DMS53 treated with DMSO at 0.1 percent for 48 hours (cell line): ENCODE data around the gene A3GALT2.
A peak's percentile ranks its signal among the peaks of the same experiment; 100 is the strongest.

Experiments
- DNase-seq: peaks from one replicate; lab custom pipeline; 2025; ENCODE audit not compliant: unreplicated experiment; lab: John Stamatoyannopoulos, UW

A3GALT2 gene

DNA sequence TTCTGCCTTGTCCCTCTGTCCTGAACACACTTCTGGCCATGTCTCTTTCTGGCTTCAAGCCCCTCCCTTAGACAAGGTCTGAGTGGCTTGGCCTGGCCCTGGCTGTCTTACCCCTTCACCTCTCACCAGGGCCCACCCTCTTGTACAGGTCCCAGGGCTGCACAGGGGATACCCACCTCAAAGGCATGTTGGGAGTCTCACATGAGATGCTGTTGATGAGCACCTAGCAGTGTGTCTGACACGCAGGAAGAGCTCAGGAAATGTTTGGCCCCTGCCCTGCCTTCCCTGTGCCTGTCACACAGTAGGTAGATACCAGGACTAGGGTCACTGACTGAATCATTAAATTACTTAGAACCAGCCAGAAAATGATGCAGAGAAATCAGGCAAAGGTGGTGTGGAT, 48.0 kb downstream of the A3GALT2 start:
- no peak for DNase-seq

DNA sequence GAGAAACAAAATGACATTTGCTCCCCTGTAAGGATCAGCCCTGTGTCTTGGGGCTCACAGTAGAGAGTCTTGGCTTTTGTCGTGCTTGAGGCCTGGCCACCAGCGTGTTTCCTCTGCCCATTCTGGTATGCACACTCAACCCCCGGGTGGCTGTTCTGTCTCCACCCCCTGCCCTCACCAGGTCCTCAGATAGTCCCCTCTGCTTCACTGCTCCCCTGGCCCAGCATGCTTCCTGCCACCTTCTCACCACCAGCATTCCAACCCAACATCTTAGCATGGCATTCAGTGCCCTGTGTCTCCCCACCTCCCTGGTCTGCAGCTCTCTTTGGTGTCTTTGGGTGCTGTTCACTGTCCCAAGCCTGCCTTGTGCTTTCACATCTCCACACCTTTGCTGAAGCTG, 48.4 kb downstream of the A3GALT2 start:
- no peak for DNase-seq

DNA sequence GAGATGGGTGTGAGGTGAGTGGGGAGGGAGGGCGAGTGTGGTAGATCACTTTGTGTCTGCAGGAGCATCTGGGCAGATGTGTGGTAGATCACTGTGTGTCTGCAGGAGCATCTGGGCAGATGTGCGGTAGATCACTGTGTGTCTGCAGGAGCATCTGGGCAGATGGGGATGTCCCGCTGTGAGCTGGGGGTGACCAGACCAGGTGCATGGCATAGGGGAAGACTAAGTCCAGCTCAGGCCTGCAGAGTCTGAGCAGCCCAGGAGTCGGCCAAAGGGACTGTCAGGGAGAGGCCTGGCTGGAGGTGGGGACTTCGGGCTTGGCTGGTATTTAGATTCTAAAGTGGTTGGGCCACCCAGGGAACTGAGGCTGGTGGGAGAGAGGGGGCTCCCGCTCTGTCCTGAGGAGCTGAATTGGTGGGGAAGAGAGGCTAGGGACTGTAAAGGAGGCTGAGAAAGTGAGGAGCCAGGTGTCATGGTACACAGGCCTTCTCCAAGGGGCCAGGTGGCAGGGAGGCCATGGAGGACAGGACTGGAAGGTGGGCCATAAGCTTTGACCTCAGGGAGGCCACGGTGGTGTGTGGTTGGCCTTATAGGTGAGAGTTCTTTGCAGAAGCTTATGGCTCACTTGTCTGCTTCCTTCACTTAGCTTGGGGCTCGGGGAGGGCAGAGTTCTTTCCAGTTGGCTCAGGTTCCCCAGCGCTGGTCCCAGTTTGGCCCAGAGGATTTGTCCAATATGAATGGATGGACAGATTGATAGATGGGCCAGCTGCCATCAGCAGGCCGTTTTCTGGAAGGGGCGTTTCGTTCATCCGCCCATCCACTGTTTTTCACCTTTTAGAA, 49.0 kb downstream of the A3GALT2 start:
- no peak for DNase-seq

DNA sequence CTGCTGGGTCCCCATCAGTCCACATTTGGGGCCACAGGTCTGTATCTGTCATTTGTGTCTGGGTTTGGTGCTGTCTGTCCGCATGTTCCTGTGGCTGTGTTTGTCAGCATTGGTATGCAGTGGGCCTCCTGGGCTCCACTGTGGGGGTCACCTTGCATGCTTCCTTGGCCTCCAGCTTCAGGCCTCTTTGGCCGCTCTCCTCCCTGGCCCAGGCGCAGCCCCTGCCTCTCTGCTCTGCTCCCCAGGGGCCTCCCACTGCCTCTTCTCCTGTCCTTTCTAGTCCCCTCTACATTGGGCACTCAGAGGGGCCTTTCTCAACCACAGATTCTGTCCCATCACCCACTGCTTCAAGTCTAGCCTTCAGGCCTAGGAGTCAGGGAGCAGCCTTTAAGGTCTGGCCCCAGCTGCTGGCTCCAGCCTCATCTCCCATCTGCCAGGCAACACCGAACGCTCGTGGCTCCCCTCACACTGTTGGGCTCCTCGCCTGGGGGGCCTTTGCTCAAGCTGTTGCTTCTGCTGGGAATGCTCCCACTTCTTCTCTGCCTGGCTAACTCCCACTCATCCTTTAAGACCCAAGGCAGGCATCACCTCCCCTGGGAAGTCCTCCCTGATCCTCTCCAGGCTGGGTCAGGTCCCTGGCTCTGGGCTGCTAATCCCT, 50.0 kb downstream of the A3GALT2 start:
- no peak for DNase-seq

DNA sequence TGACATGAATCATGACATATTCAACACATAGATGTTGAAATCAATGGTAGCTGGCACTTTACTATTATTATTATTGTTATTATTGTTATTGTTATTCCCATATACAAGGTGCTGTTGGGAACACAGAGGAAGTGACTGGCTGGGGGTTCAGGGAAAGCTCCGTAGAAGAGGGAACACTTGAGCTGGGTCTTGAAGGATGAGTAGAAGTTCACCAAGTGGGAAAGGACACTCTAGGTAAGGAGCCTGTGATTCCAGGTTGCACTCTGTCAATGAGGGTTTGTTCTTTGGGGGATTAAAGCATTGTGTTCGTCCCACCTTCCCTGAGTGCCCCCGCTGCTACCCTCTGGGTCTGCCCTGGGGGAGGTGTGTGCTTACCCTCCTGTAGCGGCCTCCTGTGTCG, 50.5 kb downstream of the A3GALT2 start:
- DNase-seq = no peak

DNA sequence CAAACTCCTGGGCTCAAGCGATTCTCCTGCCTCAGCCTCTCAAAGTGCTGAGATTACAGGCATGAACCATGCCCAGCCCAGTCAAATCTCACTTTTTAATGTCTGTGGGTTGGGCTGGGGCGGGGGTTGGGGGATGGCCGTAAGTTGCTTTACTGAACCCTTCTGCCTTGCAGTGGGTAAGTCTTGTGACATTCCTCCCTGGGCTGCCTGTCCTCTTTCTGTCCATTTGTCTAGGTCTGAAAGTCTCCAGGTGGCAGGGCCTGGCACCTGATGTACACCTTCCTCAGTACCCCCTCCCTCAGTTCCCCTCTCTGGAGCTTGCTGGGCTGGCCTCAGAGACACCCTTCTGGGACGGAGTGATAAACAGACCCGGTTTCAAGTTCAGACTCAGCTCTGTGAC, 51.3 kb downstream of the A3GALT2 start:
- DNase-seq = no peak

DNA sequence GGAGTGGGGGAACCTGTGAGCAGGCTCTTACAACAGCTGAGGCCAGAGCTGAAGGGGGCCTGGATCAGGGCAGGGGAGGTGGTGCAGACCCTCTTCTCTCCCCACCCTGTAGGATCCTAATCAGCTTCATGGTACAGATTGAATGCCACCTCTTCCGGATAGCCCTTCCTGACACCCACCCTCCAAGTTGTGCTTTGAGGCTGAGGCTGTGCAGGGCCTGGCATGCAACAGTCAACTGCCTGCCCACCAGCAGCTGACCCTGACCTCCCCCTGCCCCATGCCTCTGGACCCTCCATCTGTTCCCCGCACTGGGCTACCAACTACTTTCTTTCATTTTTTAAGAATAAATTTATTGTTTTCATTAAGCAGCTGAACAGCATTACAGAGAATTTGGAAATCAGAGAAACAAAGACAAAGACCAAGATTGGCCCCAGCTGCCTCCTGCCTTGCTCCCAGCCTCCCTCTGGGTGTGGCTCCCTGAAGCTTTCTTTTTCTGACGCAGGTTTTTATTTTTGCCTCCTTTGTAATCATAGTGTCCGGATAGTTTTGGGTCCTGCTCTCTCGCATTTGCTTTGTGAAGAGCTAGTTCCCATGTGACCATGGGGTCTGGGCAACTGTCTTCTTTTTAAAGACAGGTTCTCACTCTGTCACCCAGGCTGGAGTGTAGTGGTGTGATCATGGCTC, 51.8 kb downstream of the A3GALT2 start:
- no peak for DNase-seq

DNA sequence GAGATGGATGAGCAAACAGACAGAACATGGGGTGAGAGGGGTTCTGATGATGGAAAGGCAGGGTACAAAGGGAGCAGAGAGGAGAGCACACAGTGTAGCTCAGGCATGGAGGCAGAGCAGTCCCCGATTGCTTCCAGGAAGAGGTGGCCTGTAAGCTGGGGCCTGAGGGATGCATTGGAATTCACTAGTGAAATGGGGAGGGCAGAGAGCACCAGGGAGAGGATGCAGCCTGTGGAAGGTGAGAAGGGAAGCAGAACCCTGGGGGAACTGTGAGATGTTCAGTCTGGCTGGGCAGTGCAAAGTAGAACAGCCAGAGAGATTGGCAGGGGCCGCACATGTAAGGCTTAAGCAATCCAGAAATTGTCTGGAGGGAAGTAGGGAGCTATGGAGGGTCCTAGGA, 52.4 kb downstream of the A3GALT2 start:
- no peak for DNase-seq

DNA sequence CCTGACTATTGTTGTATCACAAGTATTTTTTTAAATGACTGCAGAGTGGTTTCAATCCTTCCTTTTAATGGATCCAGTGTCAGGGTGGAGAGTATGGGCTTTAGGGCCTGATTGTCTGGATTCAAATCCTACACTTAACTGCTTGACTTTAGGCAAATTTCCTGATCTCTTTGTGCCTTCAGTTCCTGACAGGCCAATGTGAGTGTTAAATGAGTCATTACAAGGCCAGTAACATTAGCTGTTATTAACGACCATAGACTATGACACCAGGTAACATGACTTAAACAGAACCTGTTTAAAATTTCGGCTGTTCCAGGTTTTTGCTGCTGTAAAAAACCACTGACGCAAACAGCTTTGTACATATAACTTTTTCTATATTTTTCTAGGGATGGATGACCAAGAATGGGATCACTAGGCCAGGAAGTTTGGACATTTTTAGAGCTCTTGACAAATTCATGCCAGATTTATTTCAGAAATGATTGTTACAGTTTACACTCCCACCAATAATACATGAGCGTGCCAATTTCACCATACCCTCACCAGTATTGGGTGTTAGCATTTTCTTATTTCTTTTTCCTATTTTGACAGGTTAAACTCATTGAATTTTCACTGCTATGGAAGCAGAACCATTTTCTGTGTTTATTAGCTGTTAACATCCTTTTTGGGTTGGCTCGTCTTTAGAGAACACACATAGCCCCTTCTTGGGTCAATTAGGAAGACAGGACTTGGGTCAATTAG, 53.3 kb downstream of the A3GALT2 start:
- no peak for DNase-seq

DNA sequence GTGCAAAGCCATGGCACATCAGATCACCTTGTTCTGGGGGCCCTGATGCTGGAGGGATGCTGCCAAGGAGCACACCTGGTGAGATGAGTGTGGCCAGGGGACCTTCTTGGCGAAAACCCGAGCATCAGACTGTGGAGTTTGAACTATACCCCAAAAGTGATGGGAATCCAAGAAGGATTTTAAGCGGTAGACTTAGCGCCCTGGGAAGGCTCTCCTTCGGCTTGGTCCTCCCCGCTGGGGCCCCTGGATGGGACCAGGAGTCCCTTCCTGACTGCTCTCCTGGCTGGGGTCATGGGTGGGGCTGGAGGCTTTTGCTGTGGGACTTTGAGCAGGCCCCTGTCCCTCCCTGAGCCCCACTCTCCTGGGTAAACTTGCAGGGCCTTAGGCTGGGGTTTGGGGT, 54.1 kb downstream of the A3GALT2 start:
- DNase-seq = no peak

DNA sequence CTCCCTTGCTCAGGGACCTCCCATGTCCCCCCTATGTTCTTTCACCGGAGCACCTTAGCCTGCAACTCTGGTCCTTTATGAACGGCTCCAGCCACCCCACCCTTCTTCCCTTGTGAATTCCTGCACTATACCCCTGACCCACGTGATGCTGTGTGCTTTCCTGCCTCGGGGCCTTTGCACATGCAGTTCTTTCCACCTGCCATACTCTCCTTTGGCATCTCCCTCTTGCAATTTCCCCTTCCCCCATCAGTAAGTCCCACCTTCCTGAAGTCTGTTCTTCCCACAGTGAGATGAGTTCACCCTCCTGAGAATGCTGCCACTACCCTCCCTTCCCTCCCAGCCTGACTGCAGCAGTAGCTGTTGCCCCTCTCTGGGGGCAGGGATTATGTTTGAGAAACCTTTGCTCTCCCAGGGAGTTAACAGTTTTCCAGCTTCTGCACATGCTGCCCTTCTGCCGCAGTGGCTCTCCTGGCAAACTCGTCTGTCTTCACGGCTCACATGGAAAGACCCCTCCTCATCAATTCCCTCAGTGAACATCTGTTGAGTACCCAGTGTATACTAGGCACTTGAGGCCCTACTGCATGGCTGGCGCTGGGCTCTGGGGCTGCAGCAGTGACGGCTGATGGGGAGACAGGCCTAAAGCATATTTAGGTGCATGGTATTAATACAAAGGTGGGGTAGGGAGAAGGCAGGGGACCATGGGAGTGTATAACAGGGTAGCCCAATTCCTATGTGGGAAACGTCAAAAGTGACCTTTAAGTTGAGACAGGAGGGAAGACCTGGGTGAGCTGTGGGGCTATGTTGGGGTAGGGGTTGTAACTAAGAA, 54.9 kb downstream of the A3GALT2 start:
- no peak for DNase-seq

DNA sequence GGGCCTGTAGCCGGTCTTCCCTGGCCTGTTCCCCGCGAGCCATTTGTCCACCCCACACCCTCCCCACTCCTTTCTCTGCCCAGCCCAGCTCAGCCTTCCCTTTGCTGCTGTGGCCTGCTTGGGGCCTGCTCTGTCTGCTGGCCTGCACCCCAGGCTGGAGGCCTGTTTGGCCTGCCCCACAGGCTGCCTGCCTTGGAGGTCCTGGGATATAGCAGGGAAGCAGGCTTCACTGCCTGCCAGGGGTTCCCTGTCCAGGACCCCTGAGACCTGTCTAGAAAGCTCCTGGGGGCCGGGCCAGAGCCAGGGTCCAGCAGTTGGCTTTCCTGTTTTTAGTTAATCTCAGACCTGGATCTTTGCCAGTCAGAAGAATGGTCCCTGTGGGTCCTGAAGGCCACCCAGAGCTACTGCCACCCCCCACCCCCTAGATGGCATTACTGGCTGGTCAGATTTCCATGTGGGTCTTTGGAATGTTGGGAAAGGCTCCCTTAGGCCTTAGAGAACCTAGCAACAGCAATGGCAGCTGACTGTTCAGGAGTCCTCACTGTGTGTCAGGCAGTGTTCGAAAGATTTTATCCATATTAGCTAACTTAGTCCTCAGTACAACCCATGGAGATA, 56.9 kb downstream of the A3GALT2 start:
- DNase-seq = no peak

DNA sequence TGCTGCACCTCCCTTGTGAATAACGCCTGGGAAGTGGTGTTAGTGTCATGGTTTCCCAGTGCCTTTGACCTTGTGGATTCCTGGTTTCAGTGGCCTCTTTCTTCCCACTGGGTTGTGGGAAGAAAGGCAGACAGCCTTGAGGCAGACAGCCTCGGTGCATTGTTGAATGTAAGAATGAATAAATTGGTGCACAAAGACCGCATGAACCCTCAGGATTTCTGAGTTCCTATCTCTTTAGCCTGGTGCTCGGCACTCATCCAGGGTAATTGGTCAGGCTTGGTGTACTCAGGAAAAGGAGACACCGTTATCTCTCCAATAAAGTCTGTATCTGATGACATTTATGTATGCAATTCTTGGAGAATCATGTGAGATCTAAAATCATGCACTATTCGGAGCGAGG, 59.6 kb downstream of the A3GALT2 start:
- no peak for DNase-seq

DNA sequence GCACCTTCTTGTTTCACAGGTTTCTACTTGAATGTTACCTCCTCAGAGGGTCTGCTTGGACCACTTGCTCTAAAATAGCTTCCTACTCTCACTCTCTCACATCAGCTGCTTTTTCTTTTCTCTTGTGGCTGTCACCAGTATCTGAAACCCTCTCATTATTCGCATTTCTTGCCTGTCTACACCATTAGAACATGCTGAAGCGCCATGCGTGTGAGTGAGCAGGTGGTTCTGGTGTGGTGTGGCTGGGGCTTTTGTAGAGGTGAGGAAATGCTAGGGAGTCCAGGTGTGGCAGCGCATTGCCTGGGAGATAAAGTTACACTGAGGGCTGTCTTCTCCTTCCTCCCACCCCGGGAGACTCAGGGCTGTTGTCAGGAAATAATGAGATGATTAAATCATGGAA, 60.5 kb downstream of the A3GALT2 start:
- DNase-seq = peak; percentile 13

DNA sequence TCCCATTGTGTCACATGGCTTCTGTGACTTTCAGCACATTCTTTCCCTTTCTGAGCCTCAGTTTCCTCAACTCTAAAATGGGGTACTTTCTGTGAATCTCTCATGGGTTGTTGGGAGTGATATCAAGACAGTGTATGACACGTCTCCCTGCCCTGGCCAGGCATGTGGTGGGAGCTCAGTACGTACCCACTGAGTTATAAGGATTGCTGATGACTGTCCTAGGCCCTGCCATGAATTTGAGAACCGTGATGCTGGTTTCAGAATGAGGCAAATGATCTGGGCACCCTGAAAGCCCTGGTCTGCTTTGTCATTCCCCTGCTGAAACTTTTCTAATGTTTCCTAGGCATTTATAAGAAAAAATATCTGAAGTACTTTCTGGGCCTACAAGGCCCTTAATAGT, 61.0 kb downstream of the A3GALT2 start:
- DNase-seq = no peak

DNA sequence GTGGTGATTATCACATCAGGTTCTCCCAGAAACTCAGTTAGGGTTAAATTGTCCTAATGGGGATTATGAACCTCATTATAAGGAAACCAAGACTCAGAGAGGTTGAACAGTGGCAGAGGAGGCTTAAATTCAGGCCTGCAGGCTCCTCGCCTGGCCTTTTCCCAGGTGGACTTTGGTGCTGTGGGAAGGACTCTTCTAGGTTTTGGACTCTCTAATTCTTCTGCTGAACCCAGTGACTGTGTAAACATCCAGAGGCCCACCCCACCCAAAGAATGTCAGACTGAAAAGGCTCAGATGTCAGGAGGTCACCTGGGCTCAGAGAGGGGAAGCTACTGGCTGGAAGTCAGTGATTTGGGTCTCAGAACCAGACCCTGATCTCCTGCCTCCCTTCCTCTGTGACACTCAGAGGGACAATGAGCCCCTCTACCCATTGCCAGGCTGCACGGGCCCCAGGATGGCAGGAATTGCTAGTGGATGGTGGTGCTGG, 62.1 kb downstream of the A3GALT2 start:
- DNase-seq = no peak

DNA sequence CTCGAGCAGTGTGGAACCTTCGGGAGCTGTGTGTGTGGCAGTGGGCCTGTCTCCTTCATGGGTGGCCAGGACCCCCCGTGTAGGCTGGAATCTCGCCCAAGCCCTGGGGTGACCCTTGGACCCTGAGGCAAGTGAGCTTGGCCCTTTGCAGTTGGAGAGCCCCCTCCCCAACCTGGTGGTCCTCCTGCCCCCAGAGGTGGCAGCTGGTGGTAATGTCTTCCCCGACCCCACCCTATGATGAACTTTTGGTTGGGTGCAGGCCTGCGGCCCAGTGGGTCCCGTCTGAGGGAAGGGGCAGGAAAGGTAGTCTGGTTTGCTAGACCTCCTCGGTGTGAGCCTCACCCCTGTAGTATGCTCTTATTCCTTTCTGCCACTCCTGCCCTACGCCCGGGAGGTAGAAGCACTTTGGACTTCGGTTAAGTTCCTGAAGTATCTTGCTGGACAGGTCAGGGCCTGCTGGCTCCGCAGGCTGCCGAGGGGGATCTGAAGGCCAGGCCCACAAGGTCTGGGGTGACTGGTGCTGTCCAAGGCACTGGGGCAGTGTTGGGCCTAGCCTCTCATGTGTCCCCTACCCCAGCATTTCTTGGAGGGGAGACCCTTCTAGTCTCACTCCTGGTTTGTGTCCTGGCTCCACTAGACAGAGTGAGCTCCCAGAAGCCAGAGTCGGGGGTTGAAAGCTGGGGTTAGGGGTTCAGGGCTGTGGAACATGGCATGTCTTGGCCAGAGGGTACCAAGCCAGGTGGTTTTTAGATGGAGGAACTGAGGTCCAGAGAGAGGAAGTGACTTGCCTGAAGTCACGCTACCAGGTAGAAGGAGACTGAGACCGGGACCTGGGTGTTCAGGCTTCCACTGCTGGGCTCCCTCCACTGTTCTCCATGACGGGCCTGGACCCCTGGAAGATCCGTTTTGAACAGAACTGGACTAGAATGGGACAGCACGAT, 62.9 kb downstream of the A3GALT2 start:
- no peak for DNase-seq

DNA sequence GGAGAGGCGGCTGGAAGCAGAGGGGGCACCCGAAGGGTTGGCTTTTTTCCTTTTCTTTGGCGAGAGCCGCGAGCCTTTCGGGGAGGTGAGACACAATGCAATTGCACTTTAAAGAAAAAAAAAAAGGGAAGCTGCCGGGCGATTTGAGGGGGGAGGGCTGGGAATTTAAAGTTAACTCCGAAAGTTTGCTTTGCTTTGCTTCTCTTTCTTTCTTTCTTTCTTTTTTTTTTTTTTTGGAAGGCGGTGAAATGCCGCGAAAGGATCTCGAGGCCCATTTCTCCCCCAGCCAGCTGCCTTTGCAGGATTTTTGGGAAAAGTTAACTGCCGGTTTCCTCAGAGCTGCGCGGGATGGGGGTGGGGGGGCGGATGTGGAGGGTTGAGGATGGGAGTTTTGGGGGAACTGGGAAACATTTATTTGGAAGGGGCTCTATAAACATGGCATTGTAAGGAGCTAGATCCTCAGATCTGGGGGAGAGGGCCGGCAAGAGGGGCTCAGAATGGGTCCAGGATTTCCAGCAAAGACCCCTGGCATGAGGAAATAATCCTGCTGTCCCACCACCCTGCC, 63.6 kb downstream of the A3GALT2 start:
- DNase-seq = no peak
